Prostate gland (tissue), 2 donors: ENCODE results near the gene SSB.

ENCODE experiments used
- POLR2A ChIP-seq: fragments of 450-650 bp; IDR thresholded peaks from one replicate; pipeline ENCODE4 v1.6.1; 2016; ENCODE audit warnings: antibody characterized with exemption, mild to moderate bottlenecking
- TF ChIP-seq, protein P1 (sequence below), 4 experiments: fragments of 200-600 bp in 2 of 4; fragments of 450-650 bp in 2 of 4; sonication (generic) in 2 of 4; IDR thresholded peaks; 1 replicate in 3 of 4; 2 replicates in 1 of 4; pipeline ENCODE4 v1.5.1; 2016 to 2019; ENCODE audit warnings: antibody characterized with exemption in 4 of 4, mild to moderate bottlenecking in 2 of 4, moderate library complexity in 2 of 4

DNA sequence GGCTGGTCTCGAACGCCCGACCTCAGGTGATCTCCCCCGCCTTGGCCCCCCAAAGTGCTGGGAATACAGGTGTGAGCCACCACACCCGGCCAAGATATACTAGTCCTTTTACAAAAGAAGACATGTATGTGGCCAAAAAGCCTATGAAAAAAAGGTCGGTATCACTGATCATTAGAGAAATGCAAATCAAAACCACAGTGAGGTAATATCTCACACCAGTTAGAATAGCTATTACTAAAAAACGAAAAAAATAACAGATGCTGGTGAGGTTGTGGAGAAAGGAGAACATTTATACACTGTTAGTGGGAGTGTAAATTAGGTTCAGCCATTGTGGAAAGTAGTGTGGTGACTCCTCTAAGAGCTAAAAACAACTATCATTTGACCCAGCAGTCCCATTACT lies 38.7 kb upstream of the SSB start:
- TF ChIP-seq, protein P1, sequence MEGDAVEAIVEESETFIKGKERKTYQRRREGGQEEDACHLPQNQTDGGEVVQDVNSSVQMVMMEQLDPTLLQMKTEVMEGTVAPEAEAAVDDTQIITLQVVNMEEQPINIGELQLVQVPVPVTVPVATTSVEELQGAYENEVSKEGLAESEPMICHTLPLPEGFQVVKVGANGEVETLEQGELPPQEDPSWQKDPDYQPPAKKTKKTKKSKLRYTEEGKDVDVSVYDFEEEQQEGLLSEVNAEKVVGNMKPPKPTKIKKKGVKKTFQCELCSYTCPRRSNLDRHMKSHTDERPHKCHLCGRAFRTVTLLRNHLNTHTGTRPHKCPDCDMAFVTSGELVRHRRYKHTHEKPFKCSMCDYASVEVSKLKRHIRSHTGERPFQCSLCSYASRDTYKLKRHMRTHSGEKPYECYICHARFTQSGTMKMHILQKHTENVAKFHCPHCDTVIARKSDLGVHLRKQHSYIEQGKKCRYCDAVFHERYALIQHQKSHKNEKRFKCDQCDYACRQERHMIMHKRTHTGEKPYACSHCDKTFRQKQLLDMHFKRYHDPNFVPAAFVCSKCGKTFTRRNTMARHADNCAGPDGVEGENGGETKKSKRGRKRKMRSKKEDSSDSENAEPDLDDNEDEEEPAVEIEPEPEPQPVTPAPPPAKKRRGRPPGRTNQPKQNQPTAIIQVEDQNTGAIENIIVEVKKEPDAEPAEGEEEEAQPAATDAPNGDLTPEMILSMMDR (IDR thresholded peaks at IDR 0.05) = no peak
- no peak for TF ChIP-seq POLR2A
